Tibial nerve (tissue), 3 donors: ENCODE measurements around the gene RNASE9.
"Not testable (repeated sequence)": the region's sequence is repeated elsewhere in the genome, so short reads cannot be mapped to it uniquely, and the experiment has no call there.

ENCODE experiments used
- CTCF ChIP-seq, 5 experiments: fragments of 200-600 bp in 3 of 5; fragments of 450-650 bp in 2 of 5; sonication (generic) in 3 of 5; IDR thresholded peaks; one replicate each; pipeline ENCODE4 v1.5.1; 2016 to 2019; ENCODE audit warnings: antibody characterized with exemption in 5 of 5, mild to moderate bottlenecking in 3 of 5, moderate library complexity in 2 of 5
- POLR2A ChIP-seq, 2 donors: fragments of 450-650 bp; IDR thresholded peaks; one replicate each; pipeline ENCODE4 v1.6.1; 2017; ENCODE audit warnings: antibody characterized with exemption in 2 of 2, mild to moderate bottlenecking in 2 of 2, moderate library complexity in 2 of 2

GRCh38 chr14:20507537-20507936 is 53.3 kb downstream of the RNASE9 start:
- not testable (repeated sequence) for TF ChIP-seq CTCF, POLR2A (IDR thresholded peaks at IDR 0.05)
